ENCODE results near the gene DNM2. TPM values are rescaled to one million over a fixed set of nuclear protein-coding genes. Genes with fewer than 3 reads are reported as not detected.
"Not testable (repeated sequence)": the region's sequence is repeated elsewhere in the genome, so short reads cannot be mapped to it uniquely, and the experiment has no call there.

DNM2 gene
- 131 TPM for polyA plus RNA-seq
- long read RNA-seq, donor 1, full-length matches to known transcripts, result 3 of 35 reads
- long read RNA-seq, donor 1, partial matches to known transcripts, result 14 of 35 reads
- long read RNA-seq, donor 1, other reads (novel, unspliced or antisense), result 18 of 35 reads
- long read RNA-seq, donor 2, full-length matches to known transcripts, result 15 of 103 reads
- long read RNA-seq, donor 2, partial matches to known transcripts, result 52 of 103 reads
- long read RNA-seq, donor 2, other reads (novel, unspliced or antisense), result 36 of 103 reads
- long read RNA-seq, donor 3, result 0 reads
- long read RNA-seq, donor 4, full-length matches to known transcripts, result 1 of 1 reads
- long read RNA-seq, donor 4, partial matches to known transcripts, result 0 of 1 reads
- long read RNA-seq, donor 4, other reads (novel, unspliced or antisense), result 0 of 1 reads
- long read RNA-seq, donor 5, full-length matches to known transcripts, result 11 of 41 reads
- long read RNA-seq, donor 5, partial matches to known transcripts, result 30 of 41 reads
- long read RNA-seq, donor 5, other reads (novel, unspliced or antisense), result 0 of 41 reads
- long read RNA-seq, donor 6, full-length matches to known transcripts, result 11 of 99 reads
- long read RNA-seq, donor 6, partial matches to known transcripts, result 64 of 99 reads
- long read RNA-seq, donor 6, other reads (novel, unspliced or antisense), result 24 of 99 reads
- long read RNA-seq, donor 7, full-length matches to known transcripts, result 5 of 11 reads
- long read RNA-seq, donor 7, partial matches to known transcripts, result 6 of 11 reads
- long read RNA-seq, donor 7, other reads (novel, unspliced or antisense), result 0 of 11 reads
- long read RNA-seq, donor 8, full-length matches to known transcripts, result 12 of 62 reads
- long read RNA-seq, donor 8, partial matches to known transcripts, result 50 of 62 reads
- long read RNA-seq, donor 8, other reads (novel, unspliced or antisense), result 0 of 62 reads
- long read RNA-seq, donor 9, full-length matches to known transcripts, result 8 of 25 reads
- long read RNA-seq, donor 9, partial matches to known transcripts, result 17 of 25 reads
- long read RNA-seq, donor 9, other reads (novel, unspliced or antisense), result 0 of 25 reads
- long read RNA-seq, donor 10, full-length matches to known transcripts, result 12 of 71 reads
- long read RNA-seq, donor 10, partial matches to known transcripts, result 17 of 71 reads
- long read RNA-seq, donor 10, other reads (novel, unspliced or antisense), result 42 of 71 reads
- long read RNA-seq, donor 11, full-length matches to known transcripts, result 6 of 43 reads
- long read RNA-seq, donor 11, partial matches to known transcripts, result 24 of 43 reads
- long read RNA-seq, donor 11, other reads (novel, unspliced or antisense), result 13 of 43 reads

DNA sequence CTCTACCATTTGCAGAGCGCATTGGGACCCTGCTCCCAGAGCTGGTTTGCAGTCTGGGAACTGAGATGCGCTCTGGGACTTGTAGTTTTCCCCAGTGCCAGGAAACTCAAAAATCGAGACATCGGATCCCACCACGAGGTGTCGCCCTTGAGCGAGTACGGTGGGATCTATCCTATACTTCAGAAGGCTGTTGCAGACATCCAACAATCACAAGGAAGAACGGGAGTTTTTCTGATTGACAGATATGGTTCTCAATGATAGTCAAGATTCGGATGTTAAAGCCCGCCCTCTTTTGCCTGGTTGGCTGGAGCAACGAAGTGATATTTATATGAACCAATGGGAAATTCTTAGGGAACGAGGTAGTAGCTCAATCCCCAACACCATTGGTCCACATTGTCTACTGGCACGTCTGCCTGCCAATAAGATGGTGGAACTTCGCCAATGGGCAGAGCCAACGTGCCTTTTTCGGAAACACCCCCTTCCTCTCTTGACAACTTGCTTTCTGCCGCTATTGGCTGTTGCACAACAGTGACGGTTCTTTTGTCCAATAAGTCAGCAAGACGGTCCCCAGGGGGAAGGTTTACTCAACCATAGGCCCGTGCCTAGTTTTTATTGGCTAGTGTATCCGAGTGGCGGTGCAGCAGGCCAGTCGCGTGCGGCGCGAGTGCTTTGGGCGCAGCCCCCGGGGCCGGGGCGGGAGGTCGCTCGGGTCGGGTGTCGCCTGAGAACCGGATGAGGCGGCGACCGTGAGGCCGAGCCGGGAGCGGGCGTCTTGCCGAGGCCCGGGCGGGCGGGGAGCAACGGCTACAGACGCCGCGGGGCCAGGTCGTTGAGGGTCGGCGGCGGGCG, at the start of gene DNM2:
Gene DNM2, plus strand, starts transcription at position 724 of the 849 bp plus-strand sequence. CDS start 164 bp downstream, outside the sequence.
- Histone ChIP-seq H3K27me3 (ENCODE audit: control insufficient read depth, insufficient read depth, low read length) (no peaks in the 10 kb centered on the region), H3K36me3 (ENCODE audit: control insufficient read depth, insufficient read depth, low read length) (peaks cover 9% of the 10 kb centered on the region), H3K4me1 (ENCODE audit: control insufficient read depth, insufficient read depth, low read length) (peaks cover 22% of the 10 kb centered on the region), H3K4me3 (ENCODE audit: low read length) (peak within 1 kb of the TSS; percentile 90), H3K9me3 (ENCODE audit: control insufficient read depth, low read depth, low read length) (peaks cover 5% of the 10 kb centered on the region), H3K27ac (ENCODE audit: low read length) (peak within 1 kb of the TSS; percentile 86)
- DNase-seq, result peak; percentile 100
- WGBS (ENCODE audit: insufficient coverage, low lambda C conversion rate), result 0% methylated on average over 1 of the region's 57 CpGs

DNA sequence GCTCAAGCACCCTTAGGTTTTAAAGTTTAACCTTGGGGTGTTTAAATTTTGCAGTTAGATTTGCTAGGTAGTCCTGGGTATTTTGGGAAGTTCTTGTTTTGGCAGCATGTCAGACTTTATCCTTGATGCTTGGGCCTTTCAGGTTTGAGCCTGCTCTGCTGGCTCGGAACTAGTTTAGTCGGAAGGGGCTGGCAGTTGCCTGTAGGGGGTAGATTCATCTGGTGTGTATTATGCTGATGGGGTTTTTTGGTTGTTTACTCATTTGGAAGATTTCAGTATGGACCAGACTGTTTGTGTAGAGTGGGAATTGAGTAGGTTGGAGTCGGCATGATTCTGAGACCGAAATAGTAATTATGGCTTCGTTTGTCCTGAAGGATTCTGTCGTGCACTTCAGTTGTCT, 48.6 kb upstream of the DNM2 start:
- Histone ChIP-seq H3K4me3 (ENCODE audit: low read length) (no peak overlapping the region), H3K27me3 (ENCODE audit: control insufficient read depth, insufficient read depth, low read length) (no peaks in the 10 kb centered on the region), H3K9me3 (ENCODE audit: control insufficient read depth, low read depth, low read length) (no peaks in the 10 kb centered on the region), H3K27ac (ENCODE audit: low read length) (no peak overlapping the region), H3K4me1 (ENCODE audit: control insufficient read depth, insufficient read depth, low read length) (no peaks in the 10 kb centered on the region), H3K36me3 (ENCODE audit: control insufficient read depth, insufficient read depth, low read length) (peaks cover 50% of the 10 kb centered on the region)
- DNase-seq, result no peak
- 60% methylated on average over 1 of the region's 6 CpGs for WGBS (ENCODE audit: insufficient coverage, low lambda C conversion rate)

DNA sequence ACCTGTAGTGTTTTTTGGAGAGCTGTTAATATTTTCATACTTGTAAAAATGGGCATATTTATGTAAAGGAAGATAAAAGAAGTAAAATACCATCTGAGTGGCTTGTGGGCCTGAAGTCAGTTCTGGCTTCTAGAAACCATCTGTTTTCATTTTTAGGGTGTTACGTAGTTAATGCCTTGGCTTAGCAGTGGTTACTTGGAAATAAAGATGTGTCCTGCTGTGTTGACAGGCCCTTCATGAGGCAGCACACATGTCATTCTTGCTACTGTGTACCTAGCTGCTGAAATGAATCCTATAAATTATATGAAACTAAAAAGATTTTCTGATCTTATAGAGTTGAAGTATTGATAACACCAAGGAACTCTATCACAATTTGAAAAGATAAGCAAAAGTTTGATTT, 47.7 kb upstream of the DNM2 start:
- H3K4me1 ChIP-seq (ENCODE audit: control insufficient read depth, insufficient read depth, low read length), result no peaks in the 10 kb centered on the region
- no peaks in the 10 kb centered on the region for H3K9me3 ChIP-seq (ENCODE audit: control insufficient read depth, low read depth, low read length)
- H3K36me3 ChIP-seq (ENCODE audit: control insufficient read depth, insufficient read depth, low read length), result peaks cover 56% of the 10 kb centered on the region
- no peak overlapping the region for H3K4me3 ChIP-seq (ENCODE audit: low read length)
- no peaks in the 10 kb centered on the region for H3K27me3 ChIP-seq (ENCODE audit: control insufficient read depth, insufficient read depth, low read length)
- H3K27ac ChIP-seq (ENCODE audit: low read length), result no peak overlapping the region
- WGBS (ENCODE audit: insufficient coverage, low lambda C conversion rate), result no CpG with 5 or more reads among the region's 1 CpG
- no peak for DNase-seq

DNA sequence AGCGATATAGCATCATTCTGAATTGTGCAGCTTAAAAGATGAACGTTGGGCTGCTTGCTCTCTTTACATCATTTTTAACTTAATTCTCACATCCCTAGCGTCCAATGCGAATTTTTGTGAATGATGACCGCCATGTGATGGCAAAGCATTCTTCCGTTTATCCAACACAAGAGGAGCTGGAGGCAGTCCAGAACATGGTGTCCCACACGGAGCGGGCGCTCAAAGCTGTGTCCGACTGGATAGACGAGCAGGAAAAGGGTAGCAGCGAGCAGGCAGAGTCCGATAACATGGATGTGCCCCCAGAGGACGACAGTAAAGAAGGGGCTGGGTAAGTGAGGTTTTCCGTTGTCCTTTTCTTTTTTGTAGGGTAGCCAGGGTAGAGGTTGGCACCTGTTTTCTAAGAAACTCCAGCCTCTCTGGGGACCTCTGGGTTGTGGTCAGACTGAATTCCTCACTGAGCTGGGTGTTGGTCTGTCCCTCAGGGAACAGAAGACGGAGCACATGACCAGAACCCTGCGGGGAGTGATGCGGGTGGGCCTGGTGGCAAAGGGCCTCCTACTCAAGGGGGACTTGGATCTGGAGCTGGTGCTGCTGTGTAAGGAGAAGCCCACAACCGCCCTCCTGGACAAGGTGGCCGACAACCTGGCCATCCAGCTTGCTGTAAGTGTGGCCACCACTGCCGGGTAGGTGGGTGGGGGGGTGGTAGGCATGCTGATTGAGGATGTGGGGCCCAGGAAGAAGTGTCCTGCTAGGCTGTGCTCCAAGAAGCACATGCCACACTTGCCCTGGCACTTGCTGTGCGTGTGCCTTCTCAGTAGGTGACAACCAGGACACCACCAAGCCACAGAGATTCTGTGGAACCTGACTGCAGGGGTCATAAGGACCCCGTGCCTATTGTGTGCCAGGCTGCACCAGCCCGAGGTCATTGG, 46.7 kb upstream of the DNM2 start:
- H3K4me3 ChIP-seq (ENCODE audit: low read length), result no peak overlapping the region
- 100% methylated on average over 1 of the region's 24 CpGs for WGBS (ENCODE audit: insufficient coverage, low lambda C conversion rate)
- no peak for DNase-seq
- no peaks in the 10 kb centered on the region for H3K4me1 ChIP-seq (ENCODE audit: control insufficient read depth, insufficient read depth, low read length)
- H3K27me3 ChIP-seq (ENCODE audit: control insufficient read depth, insufficient read depth, low read length), result no peaks in the 10 kb centered on the region
- no peak overlapping the region for H3K27ac ChIP-seq (ENCODE audit: low read length)
- H3K36me3 ChIP-seq (ENCODE audit: control insufficient read depth, insufficient read depth, low read length), result peaks cover 64% of the 10 kb centered on the region
- H3K9me3 ChIP-seq (ENCODE audit: control insufficient read depth, low read depth, low read length), result no peaks in the 10 kb centered on the region

DNA sequence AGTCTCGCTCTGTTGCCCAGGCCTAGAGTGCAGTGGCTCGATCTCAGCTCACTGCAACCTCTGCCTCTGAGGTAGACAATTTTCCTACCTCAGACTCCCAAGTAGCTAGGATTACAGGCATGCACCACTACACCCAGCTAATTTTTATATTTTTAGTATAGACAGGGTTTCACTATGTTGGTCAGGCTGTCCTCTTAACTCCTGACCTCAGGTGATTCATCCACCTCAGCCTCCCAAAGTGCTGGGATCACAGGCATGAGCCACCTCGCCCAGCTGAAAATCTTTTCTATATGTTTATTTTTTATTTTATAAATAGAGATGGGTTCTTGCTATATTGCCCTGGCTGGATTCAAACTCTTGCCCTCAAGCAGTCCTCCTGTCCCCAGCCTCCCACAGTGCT, 46.0 kb upstream of the DNM2 start:
- not testable (repeated sequence) for DNase-seq; H3K27ac ChIP-seq (ENCODE audit: low read length); H3K9me3 ChIP-seq (ENCODE audit: control insufficient read depth, low read depth, low read length); H3K4me3 ChIP-seq (ENCODE audit: low read length); H3K4me1 ChIP-seq (ENCODE audit: control insufficient read depth, insufficient read depth, low read length); H3K27me3 ChIP-seq (ENCODE audit: control insufficient read depth, insufficient read depth, low read length)
- WGBS (ENCODE audit: insufficient coverage, low lambda C conversion rate), result no CpG with 5 or more reads among the region's 3 CpGs
- H3K36me3 ChIP-seq (ENCODE audit: control insufficient read depth, insufficient read depth, low read length), result peaks cover 60% of the 10 kb centered on the region

DNA sequence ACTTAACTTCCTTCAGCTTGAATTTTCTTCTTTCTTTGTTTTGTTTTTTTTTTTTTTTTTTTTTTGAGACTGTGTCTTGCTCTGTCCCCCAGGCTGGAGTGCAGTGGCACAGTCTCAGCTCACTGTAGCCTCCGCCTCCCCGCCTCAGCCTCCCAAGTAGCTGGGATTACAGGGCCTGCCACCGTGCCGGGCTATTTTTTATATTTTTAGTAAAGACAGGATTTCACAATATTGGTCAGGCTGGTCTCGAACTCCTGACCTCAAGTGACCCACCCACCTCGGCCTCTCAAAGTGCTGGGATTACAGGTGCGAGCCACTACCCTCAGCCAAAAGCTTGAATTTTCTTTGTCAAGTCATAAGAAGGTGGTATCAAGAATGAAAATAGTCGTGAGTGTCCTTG, 42.7 kb upstream of the DNM2 start:
- WGBS (ENCODE audit: insufficient coverage, low lambda C conversion rate), result no CpG with 5 or more reads among the region's 8 CpGs
- H3K27me3 ChIP-seq (ENCODE audit: control insufficient read depth, insufficient read depth, low read length); H3K27ac ChIP-seq (ENCODE audit: low read length); H3K9me3 ChIP-seq (ENCODE audit: control insufficient read depth, low read depth, low read length); H3K4me3 ChIP-seq (ENCODE audit: low read length); DNase-seq; H3K4me1 ChIP-seq (ENCODE audit: control insufficient read depth, insufficient read depth, low read length): not testable (repeated sequence)
- H3K36me3 ChIP-seq (ENCODE audit: control insufficient read depth, insufficient read depth, low read length), result peaks cover 79% of the 10 kb centered on the region

DNA sequence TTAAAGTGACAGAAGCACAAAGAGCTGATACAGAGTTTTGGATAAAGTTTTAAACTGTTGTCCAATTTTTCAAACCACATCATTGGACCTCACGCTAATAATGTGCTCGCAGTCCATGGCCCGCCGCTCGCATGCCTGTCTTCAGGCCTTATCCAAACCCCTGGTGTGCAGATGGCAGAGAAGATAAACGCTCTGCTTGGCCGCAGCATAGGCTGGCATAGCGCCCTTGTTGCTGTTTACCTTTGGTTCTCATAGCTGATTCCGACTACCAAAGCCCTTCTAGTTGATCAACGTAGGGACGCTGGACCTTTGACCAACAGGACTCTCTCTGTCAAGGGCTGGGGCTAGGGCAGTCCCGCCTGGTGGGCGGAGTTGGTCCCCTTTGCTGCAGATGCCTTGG, 40.1 kb upstream of the DNM2 start:
- Histone ChIP-seq H3K4me1 (ENCODE audit: control insufficient read depth, insufficient read depth, low read length) (no peaks in the 10 kb centered on the region), H3K4me3 (ENCODE audit: low read length) (no peak overlapping the region), H3K36me3 (ENCODE audit: control insufficient read depth, insufficient read depth, low read length) (peaks cover 84% of the 10 kb centered on the region), H3K9me3 (ENCODE audit: control insufficient read depth, low read depth, low read length) (no peaks in the 10 kb centered on the region), H3K27ac (ENCODE audit: low read length) (no peak overlapping the region), H3K27me3 (ENCODE audit: control insufficient read depth, insufficient read depth, low read length) (no peaks in the 10 kb centered on the region)
- no peak for DNase-seq
- WGBS (ENCODE audit: insufficient coverage, low lambda C conversion rate), result no CpG with 5 or more reads among the region's 13 CpGs

DNA sequence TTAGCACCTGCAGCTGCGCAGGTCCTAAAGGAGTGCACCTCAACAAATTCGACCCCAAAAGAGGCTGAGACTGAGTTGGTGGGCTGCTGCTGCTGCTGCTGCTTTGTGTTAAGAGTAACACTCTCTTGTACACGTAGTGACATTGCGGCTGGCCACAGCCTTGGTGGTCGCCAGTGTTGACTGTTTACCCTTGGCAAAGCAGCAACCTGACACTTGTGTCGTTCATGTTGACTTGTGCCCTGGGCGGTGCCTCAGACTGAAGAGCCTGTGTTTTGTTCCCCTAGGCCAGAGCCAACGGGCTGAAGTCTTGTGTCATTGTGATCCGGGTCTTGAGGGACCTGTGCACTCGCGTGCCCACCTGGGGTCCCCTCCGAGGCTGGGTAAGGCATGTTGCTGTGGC, 39.1 kb upstream of the DNM2 start:
- H3K9me3 ChIP-seq (ENCODE audit: control insufficient read depth, low read depth, low read length), result no peaks in the 10 kb centered on the region
- no peak overlapping the region for H3K27ac ChIP-seq (ENCODE audit: low read length)
- H3K27me3 ChIP-seq (ENCODE audit: control insufficient read depth, insufficient read depth, low read length), result no peaks in the 10 kb centered on the region
- peaks cover 84% of the 10 kb centered on the region for H3K36me3 ChIP-seq (ENCODE audit: control insufficient read depth, insufficient read depth, low read length)
- no peaks in the 10 kb centered on the region for H3K4me1 ChIP-seq (ENCODE audit: control insufficient read depth, insufficient read depth, low read length)
- H3K4me3 ChIP-seq (ENCODE audit: low read length), result no peak overlapping the region
- WGBS (ENCODE audit: insufficient coverage, low lambda C conversion rate), result no CpG with 5 or more reads among the region's 12 CpGs
- no peak for DNase-seq

DNA sequence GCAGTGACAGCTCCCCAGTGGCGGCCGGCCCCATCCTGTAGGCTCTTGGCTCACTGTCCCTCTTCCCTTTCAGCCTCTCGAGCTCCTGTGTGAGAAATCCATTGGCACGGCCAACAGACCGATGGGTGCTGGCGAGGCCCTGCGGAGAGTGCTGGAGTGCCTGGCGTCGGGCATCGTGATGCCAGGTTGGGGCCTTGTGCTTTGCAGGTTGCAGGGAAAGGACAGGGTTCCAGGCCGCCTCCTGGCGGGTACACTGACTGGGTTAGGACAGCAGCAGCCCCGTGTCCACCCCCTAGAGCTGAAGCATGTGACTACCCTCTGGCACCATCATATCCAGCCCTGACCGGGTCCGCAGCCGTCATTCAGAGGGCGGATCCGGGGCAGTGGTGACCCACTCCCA, 38.1 kb upstream of the DNM2 start:
- peaks cover 90% of the 10 kb centered on the region for H3K36me3 ChIP-seq (ENCODE audit: control insufficient read depth, insufficient read depth, low read length)
- no peak overlapping the region for H3K27ac ChIP-seq (ENCODE audit: low read length)
- DNase-seq, result no peak
- no peaks in the 10 kb centered on the region for H3K4me1 ChIP-seq (ENCODE audit: control insufficient read depth, insufficient read depth, low read length)
- WGBS (ENCODE audit: insufficient coverage, low lambda C conversion rate), result no CpG with 5 or more reads among the region's 18 CpGs
- H3K27me3 ChIP-seq (ENCODE audit: control insufficient read depth, insufficient read depth, low read length), result no peaks in the 10 kb centered on the region
- no peak overlapping the region for H3K4me3 ChIP-seq (ENCODE audit: low read length)
- H3K9me3 ChIP-seq (ENCODE audit: control insufficient read depth, low read depth, low read length), result no peaks in the 10 kb centered on the region

All from large intestine (tissue), 12 donors.